Gastroesophageal sphincter (tissue), 4 donors: ENCODE results near the gene RNLS. TPM values are rescaled to one million over a fixed set of nuclear protein-coding genes. Genes with fewer than 3 reads are reported as not detected.
A peak's percentile ranks its signal among the peaks of the same experiment; 100 is the strongest.

ENCODE experiments used
- ATAC-seq: fragments of 150-250 bp; one replicate; pipeline ENCODE4 v1.9.1; 2016; ENCODE audit warnings: mild to moderate bottlenecking, moderate library complexity
- H3K27ac ChIP-seq, 4 donors: fragments of 200-600 bp; sonication (generic) in 3 of 4; 1 replicate in 3 of 4; 2 replicates in 1 of 4; pipeline ENCODE4 v1.5.1; 2016 to 2019
- H3K27me3 ChIP-seq: fragments of 200-600 bp; sonication (generic); one replicate; pipeline ENCODE4 v1.5.1; 2019
- H3K36me3 ChIP-seq, 2 donors: fragments of 200-600 bp; sonication (generic); one replicate each; pipeline ENCODE4 v1.5.1; 2019; ENCODE audit warnings: control low read depth in 1 of 2
- H3K4me1 ChIP-seq, 3 donors: fragments of 200-600 bp; sonication (generic); 1 replicate in 2 of 3; 2 replicates in 1 of 3; pipeline ENCODE4 v1.5.1; 2016 to 2019; ENCODE audit warnings: control low read depth in 2 of 3
- H3K4me3 ChIP-seq, 2 donors: fragments of 200-600 bp; sonication (generic); one replicate each; pipeline ENCODE4 v1.5.1; 2019; ENCODE audit warnings: mild to moderate bottlenecking in 1 of 2, moderate library complexity in 1 of 2
- H3K9me3 ChIP-seq, 3 donors: fragments of 200-600 bp; sonication (generic); one replicate each; pipeline ENCODE4 v1.5.1; 2017 to 2019; ENCODE audit warnings: control low read depth in 2 of 3
- CTCF ChIP-seq, 4 experiments: fragments of 200-600 bp in 2 of 4; fragments of 450-650 bp in 2 of 4; sonication (generic) in 1 of 4; IDR thresholded peaks; one replicate each; pipeline ENCODE4 v1.5.1; 2017 to 2019; ENCODE audit warnings: antibody characterized with exemption in 4 of 4, mild to moderate bottlenecking in 2 of 4, moderate library complexity in 2 of 4
- EP300 ChIP-seq: sonication (generic); formaldehyde crosslinking; IDR thresholded peaks from one replicate; pipeline ENCODE4 v1.6.1; 2017; ENCODE audit warnings: antibody characterized with exemption, mild to moderate bottlenecking
- POLR2A ChIP-seq, 2 donors: fragments of 450-650 bp; IDR thresholded peaks; one replicate each; pipeline ENCODE4 v1.6.1; 2017; ENCODE audit warnings: antibody characterized with exemption in 2 of 2, mild to moderate bottlenecking in 2 of 2, moderate library complexity in 1 of 2
- POLR2AphosphoS5 ChIP-seq: sonication (generic); formaldehyde crosslinking; IDR thresholded peaks from one replicate; pipeline ENCODE4 v1.6.1; 2017; ENCODE audit warnings: antibody characterized with exemption
- WGBS, 2 donors: methylation state at CpG; one replicate each; pipeline ENCODE4 v1.1.5; 2018; ENCODE audit warnings: low coverage in 1 of 2; 5-methylcytosine and 5-hydroxymethylcytosine counted together
- total RNA-seq, 4 donors: library from RNA; depleted of rRNA; stranded (reverse); fragments of >200 nt; gene quantifications; one replicate each; pipeline ENCODE4 v1.1.0, GENCODE V29; 2016

RNLS gene
- total RNA-seq, 4 donors from 2014 or later = 9.4 to 25.1 (median 15.3) TPM

DNA sequence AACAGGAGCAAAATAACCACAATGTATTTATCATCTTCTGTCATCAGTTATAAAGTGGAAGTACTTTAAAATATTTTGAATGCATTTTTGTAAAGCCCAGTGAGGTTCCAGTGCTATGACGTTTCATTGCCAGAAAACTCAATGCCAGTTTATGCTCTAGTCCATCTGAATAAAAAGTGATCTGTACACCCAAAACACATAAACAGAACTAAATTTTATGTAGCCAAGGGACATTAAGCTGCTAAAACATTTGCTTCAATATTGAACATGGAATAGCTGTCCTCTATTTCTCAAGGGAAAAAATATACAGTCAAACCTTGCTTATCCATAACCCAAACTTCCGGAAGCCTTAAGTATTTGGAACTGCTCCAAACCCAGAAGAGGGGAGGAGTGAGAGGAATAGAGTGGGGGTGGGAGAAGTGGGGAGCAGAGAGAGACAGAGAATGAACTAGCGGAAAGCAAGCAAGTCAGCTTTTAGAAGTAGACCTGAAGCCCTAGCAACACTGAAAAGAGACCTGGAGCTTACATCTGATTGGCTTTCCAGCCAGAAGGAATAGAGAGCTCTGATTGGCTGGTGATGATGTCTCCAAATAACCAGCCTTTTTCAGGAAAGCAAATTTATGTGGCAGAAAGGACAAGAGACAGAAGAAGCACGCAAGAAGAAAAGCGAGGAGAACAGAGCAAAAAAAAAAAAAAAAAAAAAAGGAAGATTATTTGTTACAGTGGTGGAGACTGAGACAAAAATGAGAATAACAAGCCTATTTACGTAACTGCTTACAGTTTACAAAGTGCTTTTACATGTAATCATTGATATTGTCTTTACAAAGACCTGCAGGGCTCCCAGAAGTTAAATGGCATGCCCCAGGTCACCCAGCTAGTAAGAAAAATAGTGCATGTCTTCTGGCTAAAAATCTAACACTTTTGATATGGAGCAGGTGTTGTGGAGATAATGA lies 196.0 kb downstream of the RNLS start:
- H3K27ac ChIP-seq = peak overlapping the region; percentile 44 to 59 (median 54)
- peaks cover 10 to 45% (median 11%) of the 10 kb centered on the region in 3 donors for H3K4me1 ChIP-seq
- ATAC-seq = peak; percentile 88
- peak overlapping the region; percentile 21 to 29 for H3K4me3 ChIP-seq
- TF ChIP-seq POLR2A (IDR thresholded peaks at IDR 0.05) = peak in 1 of 2 donors; percentile 13
- TF ChIP-seq CTCF (IDR thresholded peaks at IDR 0.05) = no peak
- no peaks in the 10 kb centered on the region for H3K27me3 ChIP-seq
- no peaks in the 10 kb centered on the region for H3K36me3 ChIP-seq
- WGBS, 2 donors = 4 to 14% methylated on average over 4 to 6 of the region's 6 CpGs
- no peaks in the 10 kb centered on the region for H3K9me3 ChIP-seq

DNA sequence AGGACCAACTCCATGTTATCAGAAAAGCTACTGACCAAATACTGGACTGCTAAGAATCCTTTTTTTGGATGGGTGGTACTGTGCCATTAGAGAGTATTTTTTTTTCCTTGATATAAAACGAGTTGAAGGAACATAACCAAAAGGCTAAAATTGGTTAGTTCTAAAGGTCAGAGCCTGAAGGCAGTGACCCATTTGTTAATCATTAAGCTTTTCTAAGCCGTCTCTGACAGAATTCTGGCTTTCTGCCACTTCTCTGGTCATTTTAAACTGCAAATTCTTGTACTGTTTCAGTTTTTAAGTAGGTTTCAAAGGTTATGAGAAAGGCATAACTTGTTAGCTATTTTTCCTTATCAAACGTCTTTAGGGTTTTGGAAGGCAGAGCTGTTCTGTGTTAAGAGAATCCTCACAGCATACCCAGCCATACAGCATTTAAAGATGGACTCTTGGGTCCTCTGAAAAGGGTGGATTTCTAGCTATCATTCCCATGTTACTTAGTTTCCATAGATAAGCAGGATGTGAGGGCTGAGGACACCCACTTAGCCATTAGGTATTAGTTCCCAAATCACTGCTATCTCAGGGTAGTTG lies 196.8 kb downstream of the RNLS start:
- Histone ChIP-seq H3K27ac (peak overlapping the region; percentile 44 to 59 (median 54)), H3K27me3 (no peaks in the 10 kb centered on the region), H3K9me3 (no peaks in the 10 kb centered on the region), H3K4me1 (peaks cover 10 to 45% (median 11%) of the 10 kb centered on the region in 3 donors), H3K36me3 (no peaks in the 10 kb centered on the region), H3K4me3 (peak overlapping the region in 1 of 2 donors; percentile 29)
- no peak for ATAC-seq
- WGBS, 2 donors = 4 to 14% methylated on average over 3 of the region's 3 CpGs
- TF ChIP-seq POLR2AphosphoS5 = no peak
- TF ChIP-seq POLR2A (IDR thresholded peaks at IDR 0.05) = no peak
- no peak for TF ChIP-seq EP300
- no peak for TF ChIP-seq CTCF (IDR thresholded peaks at IDR 0.05)

- H3K4me1 ChIP-seq = peaks cover 10 to 45% (median 11%) of the 10 kb centered on the region in 3 donors
Observed at GRCh38 chr10:88385601-88386203, 197.4 kb downstream of the RNLS start.

GRCh38 chr10:88383276-88383675 lies 199.8 kb downstream of the RNLS start:
- H3K4me1 ChIP-seq = peaks cover 10 to 32% (median 11%) of the 10 kb centered on the region in 3 donors
- H3K4me3 ChIP-seq = no peak overlapping the region
- WGBS, 2 donors = 52 to 69% methylated on average over 1 of the region's 1 CpG
- no peak overlapping the region for H3K27ac ChIP-seq
- H3K9me3 ChIP-seq = no peaks in the 10 kb centered on the region
- no peaks in the 10 kb centered on the region for H3K36me3 ChIP-seq
- no peaks in the 10 kb centered on the region for H3K27me3 ChIP-seq
- ATAC-seq = no peak
- TF ChIP-seq CTCF (IDR thresholded peaks at IDR 0.05) (no peak), POLR2AphosphoS5 (no peak), POLR2A (IDR thresholded peaks at IDR 0.05) (no peak), EP300 (no peak)

More at GRCh38 chr10:88385601-88386203, 197.4 kb downstream of the RNLS start:
- Histone ChIP-seq H3K36me3 (no peaks in the 10 kb centered on the region), H3K27me3 (no peaks in the 10 kb centered on the region), H3K27ac (peak overlapping the region in 3 of 4 donors; percentile 44 to 59 (median 58)), H3K9me3 (no peaks in the 10 kb centered on the region), H3K4me3 (no peak overlapping the region)
- WGBS, 2 donors = 48 to 58% methylated on average over 7 to 11 of the region's 11 CpGs
- ATAC-seq = no peak
- TF ChIP-seq EP300 (no peak), CTCF (IDR thresholded peaks at IDR 0.05) (no peak), POLR2AphosphoS5 (no peak)
